ENCODE results near the gene CADPS.

GRCh38 chr3:62653796-62654195 lies 221.4 kb downstream of the CADPS start:
- TF ChIP-seq GATA2 (IDR thresholded peaks at IDR 0.05; ENCODE audit: low read depth, low read length) (no peak), GATA3 (IDR thresholded peaks at IDR 0.05; ENCODE audit: low read depth, low read length) (no peak)

All from SH-SY5Y (cell line).